Measurements from ENCODE around the gene SSH3.
"Not testable (repeated sequence)": the region's sequence is repeated elsewhere in the genome, so short reads cannot be mapped to it uniquely, and the experiment has no call there.

The SSH3 gene

GRCh38 chr11:67311556-67312082 is 8.3 kb downstream of the SSH3 start:
- DNase-seq (ENCODE audit: low read depth, low spot score): no peak

- DNase-seq (ENCODE audit: low read depth, low spot score): no peak
Observed at GRCh38 chr11:67312187-67313021, 9.1 kb downstream of the SSH3 start.

DNA sequence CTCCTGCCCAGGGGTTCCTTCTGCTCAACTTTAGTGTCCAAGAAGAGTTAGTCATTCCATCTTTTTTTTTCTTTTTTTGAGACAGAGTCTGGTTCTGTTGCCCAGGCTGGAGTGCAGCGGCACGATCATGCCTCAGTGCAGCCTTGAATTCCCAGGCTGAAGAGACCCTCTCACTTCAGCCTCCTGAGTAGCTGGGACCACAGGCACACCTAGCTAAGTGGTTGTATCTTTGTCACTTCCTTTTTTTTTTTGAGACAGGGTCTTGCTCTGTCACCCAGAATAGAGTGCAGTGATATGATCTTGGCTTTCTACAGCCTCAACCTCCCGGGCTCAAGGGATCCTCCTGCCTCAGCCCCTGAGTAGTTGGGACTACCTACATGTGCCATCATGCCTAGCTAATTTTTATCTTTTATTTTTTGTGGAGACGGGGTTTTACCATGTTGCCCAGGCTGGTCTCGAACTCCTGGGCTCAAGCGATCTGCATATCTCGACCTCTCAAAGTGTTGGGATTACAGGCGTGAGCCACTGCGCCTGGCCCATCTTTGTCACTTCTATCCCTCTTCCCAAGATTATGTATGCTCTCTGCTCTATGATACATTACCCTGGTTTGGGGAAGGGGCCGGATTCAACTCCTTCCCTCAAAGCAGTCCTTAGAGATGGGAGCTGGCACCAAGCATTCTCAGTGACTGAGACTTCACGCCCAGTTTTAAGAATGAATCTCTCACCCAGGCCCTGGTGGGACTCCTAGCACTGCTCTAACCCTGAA is 10.0 kb downstream of the SSH3 start:
- DNase-seq (ENCODE audit: low read depth, low spot score): no peak

- DNase-seq (ENCODE audit: low read depth, low spot score): no peak
Observed at GRCh38 chr11:67314218-67314617, 10.9 kb downstream of the SSH3 start.

DNA sequence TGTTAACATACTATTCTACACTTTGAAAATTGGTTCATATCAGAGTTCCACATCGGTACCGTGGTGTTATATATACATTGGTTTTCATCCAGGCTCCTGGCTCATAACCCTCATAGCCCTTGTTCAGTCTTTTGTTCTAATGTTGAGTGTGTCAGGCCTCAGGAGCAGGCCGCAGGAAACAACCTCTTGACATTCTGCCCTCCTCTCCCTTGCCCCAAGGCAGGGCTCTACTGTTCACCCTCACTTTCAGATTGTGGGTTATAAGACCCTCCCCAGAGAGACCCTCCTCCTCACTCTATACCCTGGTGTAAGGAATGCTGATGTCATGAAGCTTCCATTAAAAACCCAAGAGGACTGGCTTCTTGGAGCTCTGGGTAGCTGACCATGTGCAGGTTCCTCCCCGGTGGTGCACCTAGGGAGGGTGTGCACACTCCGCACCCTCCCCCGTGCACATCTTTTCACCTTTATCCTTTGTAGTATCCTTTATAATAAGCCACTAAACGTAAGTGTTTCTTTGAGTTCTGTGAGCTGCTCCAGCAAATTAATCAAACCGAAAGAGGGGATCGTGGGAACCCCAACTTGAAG is 12.1 kb downstream of the SSH3 start:
- no peak for DNase-seq (ENCODE audit: low read depth, low spot score)

GRCh38 chr11:67316882-67317204 is 13.5 kb downstream of the SSH3 start:
- DNase-seq (ENCODE audit: low read depth, low spot score): no peak

- peak; percentile 99 for DNase-seq (ENCODE audit: low read depth, low spot score)
Observed at GRCh38 chr11:67317205-67317887, 14.0 kb downstream of the SSH3 start.

GRCh38 chr11:67317888-67318555 is 14.7 kb downstream of the SSH3 start:
- no peak for DNase-seq (ENCODE audit: low read depth, low spot score)

- DNase-seq (ENCODE audit: low read depth, low spot score): not testable (repeated sequence)
Observed at GRCh38 chr11:67318876-67319275, 15.5 kb downstream of the SSH3 start.

- no peak for DNase-seq (ENCODE audit: low read depth, low spot score)
Observed at GRCh38 chr11:67320011-67320410, 16.7 kb downstream of the SSH3 start.

DNA sequence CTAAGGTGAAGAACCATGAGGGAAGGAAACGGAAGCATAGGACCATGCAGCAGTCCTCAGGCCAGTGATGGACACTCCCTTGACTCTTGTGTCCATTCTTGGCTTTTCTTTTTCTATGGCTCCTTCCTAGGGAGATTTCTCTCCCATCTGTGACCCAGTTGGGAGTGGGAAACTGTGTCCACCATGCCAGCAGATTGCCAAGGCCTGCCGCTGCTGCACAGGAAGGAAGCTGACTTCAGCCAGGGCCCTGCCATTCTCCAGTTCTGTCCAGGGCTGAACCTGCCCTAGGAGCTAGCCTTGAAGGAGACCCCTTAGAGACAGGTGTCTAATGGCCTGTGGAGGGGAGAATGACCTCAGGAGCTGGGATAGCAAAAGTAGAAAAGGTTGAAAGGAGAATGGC is 17.4 kb downstream of the SSH3 start:
- no peak for DNase-seq (ENCODE audit: low read depth, low spot score)

DNA sequence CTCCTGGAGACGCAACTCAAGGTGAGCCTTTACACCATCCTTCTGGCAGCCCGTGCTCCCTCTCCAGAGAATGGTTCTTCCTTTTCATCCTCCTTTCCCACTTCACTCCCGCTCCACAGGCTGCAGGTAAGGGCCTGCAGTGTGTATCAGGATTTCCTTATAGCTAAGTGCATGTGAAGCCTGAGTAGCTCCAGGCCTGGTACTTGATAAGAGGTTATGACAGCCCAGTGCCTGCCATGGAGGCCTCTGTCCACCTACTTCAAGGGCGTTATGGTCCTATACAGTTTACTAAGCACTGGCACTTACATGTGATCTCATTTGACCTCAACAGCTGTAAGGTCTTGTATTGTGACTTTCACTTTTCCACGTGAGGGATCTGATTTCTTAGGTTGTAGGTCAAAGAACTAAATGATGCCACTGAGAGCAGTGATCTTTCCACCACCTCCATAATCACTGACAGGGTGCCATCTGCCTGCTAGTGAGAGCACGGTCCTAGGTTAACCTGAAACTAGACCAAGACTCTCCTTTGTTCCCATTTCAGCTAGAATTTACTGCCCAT is 18.1 kb downstream of the SSH3 start:
- DNase-seq (ENCODE audit: low read depth, low spot score): no peak

GRCh38 chr11:67322049-67322448 is 18.7 kb downstream of the SSH3 start:
- DNase-seq (ENCODE audit: low read depth, low spot score): no peak

GRCh38 chr11:67323526-67323925 is 20.2 kb downstream of the SSH3 start:
- no peak for DNase-seq (ENCODE audit: low read depth, low spot score)

- no peak for DNase-seq (ENCODE audit: low read depth, low spot score)
Observed at GRCh38 chr11:67332081-67332691, 28.9 kb downstream of the SSH3 start.

DNA sequence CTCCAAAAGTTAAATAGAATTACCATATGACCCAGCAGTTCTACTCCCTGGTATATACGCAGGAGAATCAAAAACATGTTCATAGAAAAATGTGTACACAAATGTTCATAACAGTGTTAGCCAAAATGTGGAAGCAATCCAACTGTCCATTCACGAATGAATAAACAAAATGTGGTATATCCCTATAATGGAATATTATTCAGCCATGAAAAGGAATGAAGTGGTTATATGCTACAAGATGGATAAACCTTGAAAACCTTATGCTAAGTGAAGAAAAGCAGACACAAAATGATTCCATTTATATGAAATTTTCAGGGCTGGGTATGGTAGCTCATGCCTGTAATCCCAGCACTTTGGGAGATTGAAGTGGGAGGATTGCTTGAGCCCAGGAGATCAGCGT is 33.9 kb downstream of the SSH3 start:
- DNase-seq (ENCODE audit: low read depth, low spot score): no peak

- no peak for DNase-seq (ENCODE audit: low read depth, low spot score)
Observed at GRCh38 chr11:67344264-67344663, 40.9 kb downstream of the SSH3 start.

- DNase-seq (ENCODE audit: low read depth, low spot score): no peak
Observed at GRCh38 chr11:67345247-67345919, 42.1 kb downstream of the SSH3 start.

DNA sequence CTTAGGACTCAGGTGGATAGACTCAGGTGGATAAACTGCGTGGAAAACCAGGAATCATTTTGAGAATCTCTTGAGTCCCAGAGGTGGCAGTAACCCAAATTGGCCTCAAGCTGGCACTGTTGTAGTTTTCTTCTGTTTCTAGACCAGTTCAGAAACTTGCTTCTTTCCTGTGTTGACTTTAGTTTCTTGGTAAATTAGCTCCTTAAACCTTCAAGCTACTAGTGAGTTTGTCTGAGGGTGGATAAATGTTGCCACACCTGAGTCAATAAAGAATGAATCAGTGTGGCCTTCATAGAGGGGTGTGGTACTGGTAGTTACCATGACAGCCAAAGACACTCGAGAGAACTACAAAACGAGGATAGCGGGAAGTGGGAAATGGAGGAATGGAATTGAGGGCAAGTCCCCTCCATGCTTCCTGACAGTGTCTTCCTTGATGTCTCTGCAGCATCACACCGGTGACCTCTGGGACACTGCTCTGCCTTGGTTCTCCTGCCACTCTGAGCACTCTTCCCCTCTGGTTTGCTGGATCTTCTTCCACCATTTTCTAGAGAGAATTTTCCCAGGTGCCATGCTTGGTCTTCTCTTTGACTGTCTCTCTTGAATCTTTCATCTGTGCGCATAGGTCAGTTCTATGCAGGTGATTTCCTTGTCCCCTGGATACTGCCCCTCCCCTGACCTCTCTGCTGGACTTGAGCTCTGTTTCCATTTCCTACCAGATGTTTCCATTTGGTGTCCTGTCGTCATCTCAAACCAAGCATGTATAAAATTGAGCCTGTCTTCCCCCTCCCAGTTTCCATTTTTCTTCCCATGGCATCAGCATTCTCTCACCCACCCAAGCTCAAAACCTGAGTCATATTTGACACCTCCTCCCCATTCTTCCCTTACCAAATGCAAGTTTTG is 42.8 kb downstream of the SSH3 start:
- DNase-seq (ENCODE audit: low read depth, low spot score): peak; percentile 15

Data from ELF-1 (cell line).